ENCODE measurements around the gene CEACAM4. TPM values are rescaled to one million over a fixed set of nuclear protein-coding genes. Genes with fewer than 3 reads are reported as not detected.

CEACAM4 gene
- total RNA-seq, 1 donor from 2014 or later, result not detected

DNA sequence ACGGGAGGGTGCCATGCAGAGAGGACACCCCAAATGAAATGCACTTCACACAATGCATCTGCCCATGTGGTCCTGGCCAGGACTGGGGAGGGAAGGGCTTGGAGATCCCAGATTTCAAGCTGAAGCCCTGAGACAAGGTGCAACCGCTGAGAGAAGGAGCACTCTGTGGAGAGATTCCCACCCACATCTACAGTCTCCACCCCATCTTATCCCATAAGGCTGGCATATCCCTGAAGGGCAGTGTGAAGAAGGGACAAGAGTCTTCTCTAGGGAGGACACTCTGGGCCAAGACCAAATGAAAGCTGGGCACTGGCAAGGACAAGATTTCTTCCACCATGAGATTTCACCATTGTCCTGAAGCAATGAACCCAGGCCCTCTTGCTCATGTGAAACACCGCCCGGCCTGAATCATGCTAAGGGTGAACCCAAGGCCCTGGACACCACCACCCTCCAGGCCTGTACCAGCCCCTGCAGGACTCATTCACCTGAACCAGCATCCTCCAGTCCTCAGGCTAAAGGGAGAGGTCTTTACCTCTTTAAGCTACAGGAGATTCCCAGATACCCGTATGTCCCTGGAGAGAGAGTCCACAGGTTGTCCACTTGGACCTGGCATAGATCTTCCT is 20.5 kb downstream of the CEACAM4 start:
- Histone ChIP-seq H3K27ac (no peak overlapping the region), H3K36me3 (no peaks in the 10 kb centered on the region), H3K79me2 (ENCODE audit: low read depth) (no peaks in the 10 kb centered on the region), H2AFZ (replicated peaks) (no peak overlapping the region), H3K9me3 (ENCODE audit: low read depth) (peaks cover 12% of the 10 kb centered on the region), H3K4me1 (no peaks in the 10 kb centered on the region), H3K4me2 (no peak overlapping the region), H4K20me1 (ENCODE audit: low read depth) (no peaks in the 10 kb centered on the region), H3K4me3 (no peak overlapping the region), H3K9ac (no peak overlapping the region), H3K27me3 (no peaks in the 10 kb centered on the region), H3F3A (ENCODE audit: low read depth) (no peaks in the 10 kb centered on the region)
- Mint-ChIP-seq H3K36me3 (no peaks in the 10 kb centered on the region), H3K4me1 (no peaks in the 10 kb centered on the region), H3K9me3 (no peaks in the 10 kb centered on the region), H3K4me3 (no peak overlapping the region), H3K27ac (no peak overlapping the region), H3K27me3 (ENCODE audit: insufficient read depth, low read depth) (peaks cover 8% of the 10 kb centered on the region)
- DNase-seq (ENCODE audit: low spot score), result no peak
- TF ChIP-seq EZH2phosphoT487 (IDR thresholded peaks at IDR 0.05), result no peak
- no peak for TF ChIP-seq EZH2 (IDR thresholded peaks at IDR 0.05)

DNA sequence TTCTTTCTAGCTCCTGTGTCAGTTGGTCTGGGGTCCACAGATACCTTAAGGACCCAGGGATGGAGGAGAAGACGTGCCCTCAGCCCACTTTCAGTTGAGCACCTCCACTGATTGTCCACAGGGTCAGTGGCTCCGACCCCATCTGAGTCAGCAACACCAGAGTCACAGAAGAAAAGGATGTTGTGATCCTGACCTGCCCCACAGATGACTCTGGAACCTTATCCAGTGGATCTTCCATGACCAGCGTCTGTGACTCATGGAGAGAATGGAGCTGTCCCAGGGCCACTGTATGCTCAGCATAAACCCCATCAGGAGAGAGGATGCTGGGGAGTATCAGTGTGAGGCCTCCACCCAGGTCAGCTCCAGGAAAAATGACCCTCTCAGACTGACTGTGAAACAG is 22.0 kb downstream of the CEACAM4 start:
- H3K27me3 ChIP-seq, result no peaks in the 10 kb centered on the region
- H3K4me3 Mint-ChIP-seq, result no peak overlapping the region
- peaks cover 12% of the 10 kb centered on the region for H3K27me3 Mint-ChIP-seq (ENCODE audit: insufficient read depth, low read depth)
- H3K9ac ChIP-seq, result no peak overlapping the region
- H3K27ac ChIP-seq, result no peak overlapping the region
- TF ChIP-seq EZH2 (IDR thresholded peaks at IDR 0.05), result no peak
- TF ChIP-seq, protein P1, sequence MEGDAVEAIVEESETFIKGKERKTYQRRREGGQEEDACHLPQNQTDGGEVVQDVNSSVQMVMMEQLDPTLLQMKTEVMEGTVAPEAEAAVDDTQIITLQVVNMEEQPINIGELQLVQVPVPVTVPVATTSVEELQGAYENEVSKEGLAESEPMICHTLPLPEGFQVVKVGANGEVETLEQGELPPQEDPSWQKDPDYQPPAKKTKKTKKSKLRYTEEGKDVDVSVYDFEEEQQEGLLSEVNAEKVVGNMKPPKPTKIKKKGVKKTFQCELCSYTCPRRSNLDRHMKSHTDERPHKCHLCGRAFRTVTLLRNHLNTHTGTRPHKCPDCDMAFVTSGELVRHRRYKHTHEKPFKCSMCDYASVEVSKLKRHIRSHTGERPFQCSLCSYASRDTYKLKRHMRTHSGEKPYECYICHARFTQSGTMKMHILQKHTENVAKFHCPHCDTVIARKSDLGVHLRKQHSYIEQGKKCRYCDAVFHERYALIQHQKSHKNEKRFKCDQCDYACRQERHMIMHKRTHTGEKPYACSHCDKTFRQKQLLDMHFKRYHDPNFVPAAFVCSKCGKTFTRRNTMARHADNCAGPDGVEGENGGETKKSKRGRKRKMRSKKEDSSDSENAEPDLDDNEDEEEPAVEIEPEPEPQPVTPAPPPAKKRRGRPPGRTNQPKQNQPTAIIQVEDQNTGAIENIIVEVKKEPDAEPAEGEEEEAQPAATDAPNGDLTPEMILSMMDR (IDR thresholded peaks at IDR 0.05), result no peak
- no peak for TF ChIP-seq EZH2phosphoT487 (IDR thresholded peaks at IDR 0.05)
- no peaks in the 10 kb centered on the region for H3K36me3 Mint-ChIP-seq
- no peaks in the 10 kb centered on the region for H4K20me1 ChIP-seq (ENCODE audit: low read depth)
- DNase-seq (ENCODE audit: low spot score), result no peak
- no peaks in the 10 kb centered on the region for H3K79me2 ChIP-seq (ENCODE audit: low read depth)
- H3K4me1 ChIP-seq, result no peaks in the 10 kb centered on the region
- no peaks in the 10 kb centered on the region for H3K9me3 Mint-ChIP-seq
- H3K36me3 ChIP-seq, result no peaks in the 10 kb centered on the region
- H3K9me3 ChIP-seq (ENCODE audit: low read depth), result peaks cover 12% of the 10 kb centered on the region
- H3K4me2 ChIP-seq, result no peak overlapping the region
- no peak overlapping the region for H3K4me3 ChIP-seq
- no peaks in the 10 kb centered on the region for H3K4me1 Mint-ChIP-seq
- no peak overlapping the region for H3K27ac Mint-ChIP-seq
- no peak overlapping the region for H2AFZ ChIP-seq (replicated peaks)
- H3F3A ChIP-seq (ENCODE audit: low read depth), result no peaks in the 10 kb centered on the region

DNA sequence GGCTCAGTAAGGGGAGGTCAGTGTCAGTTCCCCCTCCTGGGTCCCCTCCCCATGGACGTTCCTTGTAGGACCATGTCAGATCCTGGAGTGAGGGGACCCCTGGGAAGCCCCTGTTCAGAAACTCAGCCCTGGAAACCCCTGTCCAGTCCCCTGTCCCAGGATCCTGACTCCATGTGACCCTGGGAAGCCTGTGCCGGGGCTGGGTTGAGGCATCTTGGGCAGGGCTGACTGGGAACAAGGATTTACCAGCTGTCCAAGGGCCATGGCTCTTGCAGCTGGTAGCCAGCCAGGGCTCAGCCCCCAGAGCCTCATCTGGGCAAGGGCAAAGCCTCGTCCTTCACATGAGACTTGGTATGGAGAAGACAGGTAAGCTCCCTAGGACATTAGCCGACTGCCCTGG is 25.1 kb downstream of the CEACAM4 start:
- no peak overlapping the region for H3K27ac ChIP-seq
- no peaks in the 10 kb centered on the region for H3K79me2 ChIP-seq (ENCODE audit: low read depth)
- H3F3A ChIP-seq (ENCODE audit: low read depth), result no peaks in the 10 kb centered on the region
- no peaks in the 10 kb centered on the region for H4K20me1 ChIP-seq (ENCODE audit: low read depth)
- H3K27me3 ChIP-seq, result no peaks in the 10 kb centered on the region
- DNase-seq (ENCODE audit: low spot score), result no peak
- H3K9me3 Mint-ChIP-seq, result no peaks in the 10 kb centered on the region
- H3K36me3 Mint-ChIP-seq, result no peaks in the 10 kb centered on the region
- no peaks in the 10 kb centered on the region for H3K4me1 Mint-ChIP-seq
- H3K27ac Mint-ChIP-seq, result no peak overlapping the region
- no peaks in the 10 kb centered on the region for H3K36me3 ChIP-seq
- H3K9me3 ChIP-seq (ENCODE audit: low read depth), result no peaks in the 10 kb centered on the region
- TF ChIP-seq, protein P1 (IDR thresholded peaks at IDR 0.05), result no peak
- TF ChIP-seq EZH2phosphoT487 (IDR thresholded peaks at IDR 0.05) (no peak), EZH2 (IDR thresholded peaks at IDR 0.05) (no peak)
- H2AFZ ChIP-seq (replicated peaks), result no peak overlapping the region
- H3K4me1 ChIP-seq, result no peaks in the 10 kb centered on the region
- no peak overlapping the region for H3K4me2 ChIP-seq
- H3K27me3 Mint-ChIP-seq (ENCODE audit: insufficient read depth, low read depth), result peaks cover 18% of the 10 kb centered on the region
- no peak overlapping the region for H3K4me3 Mint-ChIP-seq
- H3K4me3 ChIP-seq, result no peak overlapping the region
- no peak overlapping the region for H3K9ac ChIP-seq

DNA sequence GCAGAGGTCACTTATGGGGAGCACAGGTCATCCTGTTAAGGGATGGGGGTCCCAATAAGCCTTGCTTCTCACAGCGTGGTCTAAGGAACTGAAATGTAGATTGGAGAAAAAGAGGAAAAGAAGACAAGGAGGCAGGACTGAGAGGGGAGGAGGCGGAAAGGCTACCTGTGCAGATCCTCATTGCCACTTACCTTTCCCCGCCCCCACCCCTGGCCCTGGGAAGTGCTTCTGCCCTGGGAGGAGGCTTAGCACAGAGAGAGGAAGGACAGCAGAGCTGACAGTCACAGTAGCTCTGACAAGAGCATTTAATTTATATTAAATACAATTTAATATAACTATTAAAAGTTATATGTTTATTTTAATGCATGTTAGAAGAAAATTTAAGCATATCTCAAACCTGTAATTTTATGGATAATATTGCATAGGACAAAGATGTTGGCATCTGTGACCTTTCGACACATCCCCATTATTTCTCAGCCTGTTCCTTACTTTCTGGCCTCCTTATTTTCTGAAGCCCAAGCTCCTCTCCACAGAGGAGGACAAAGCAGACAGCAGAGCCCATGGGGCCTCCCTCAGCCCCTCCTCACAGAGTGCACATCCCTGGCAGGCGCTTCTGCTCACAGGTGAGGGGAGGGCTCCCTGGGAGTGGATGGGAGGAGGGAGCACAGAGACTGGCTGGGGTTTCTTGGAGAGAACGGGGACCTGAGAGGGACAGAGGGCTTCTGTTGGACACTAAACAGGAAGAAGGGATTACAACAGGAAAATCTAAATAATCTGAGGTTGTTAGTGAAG is 27.5 kb downstream of the CEACAM4 start:
- TF ChIP-seq, protein P1 (IDR thresholded peaks at IDR 0.05), result no peak
- TF ChIP-seq EZH2phosphoT487 (IDR thresholded peaks at IDR 0.05), result no peak
- no peak for TF ChIP-seq EZH2 (IDR thresholded peaks at IDR 0.05)
- Histone ChIP-seq H3K9me3 (ENCODE audit: low read depth) (no peaks in the 10 kb centered on the region), H3K4me2 (no peak overlapping the region), H3K36me3 (no peaks in the 10 kb centered on the region), H2AFZ (replicated peaks) (no peak overlapping the region), H3K79me2 (ENCODE audit: low read depth) (no peaks in the 10 kb centered on the region), H3K27me3 (no peaks in the 10 kb centered on the region), H4K20me1 (ENCODE audit: low read depth) (no peaks in the 10 kb centered on the region), H3F3A (ENCODE audit: low read depth) (no peaks in the 10 kb centered on the region), H3K9ac (no peak overlapping the region), H3K4me1 (no peaks in the 10 kb centered on the region), H3K27ac (no peak overlapping the region), H3K4me3 (no peak overlapping the region)
- DNase-seq (ENCODE audit: low spot score), result no peak
- Mint-ChIP-seq H3K27me3 (ENCODE audit: insufficient read depth, low read depth) (peaks cover 25% of the 10 kb centered on the region), H3K4me3 (no peak overlapping the region), H3K4me1 (no peaks in the 10 kb centered on the region), H3K27ac (no peak overlapping the region), H3K9me3 (no peaks in the 10 kb centered on the region), H3K36me3 (no peaks in the 10 kb centered on the region)

Measured in neural progenitor cell (in vitro differentiated cells).